ENCODE data around the gene DCAF17.
"Not testable (repeated sequence)": the region's sequence is repeated elsewhere in the genome, so short reads cannot be mapped to it uniquely, and the experiment has no call there.

The DCAF17 gene

DNA sequence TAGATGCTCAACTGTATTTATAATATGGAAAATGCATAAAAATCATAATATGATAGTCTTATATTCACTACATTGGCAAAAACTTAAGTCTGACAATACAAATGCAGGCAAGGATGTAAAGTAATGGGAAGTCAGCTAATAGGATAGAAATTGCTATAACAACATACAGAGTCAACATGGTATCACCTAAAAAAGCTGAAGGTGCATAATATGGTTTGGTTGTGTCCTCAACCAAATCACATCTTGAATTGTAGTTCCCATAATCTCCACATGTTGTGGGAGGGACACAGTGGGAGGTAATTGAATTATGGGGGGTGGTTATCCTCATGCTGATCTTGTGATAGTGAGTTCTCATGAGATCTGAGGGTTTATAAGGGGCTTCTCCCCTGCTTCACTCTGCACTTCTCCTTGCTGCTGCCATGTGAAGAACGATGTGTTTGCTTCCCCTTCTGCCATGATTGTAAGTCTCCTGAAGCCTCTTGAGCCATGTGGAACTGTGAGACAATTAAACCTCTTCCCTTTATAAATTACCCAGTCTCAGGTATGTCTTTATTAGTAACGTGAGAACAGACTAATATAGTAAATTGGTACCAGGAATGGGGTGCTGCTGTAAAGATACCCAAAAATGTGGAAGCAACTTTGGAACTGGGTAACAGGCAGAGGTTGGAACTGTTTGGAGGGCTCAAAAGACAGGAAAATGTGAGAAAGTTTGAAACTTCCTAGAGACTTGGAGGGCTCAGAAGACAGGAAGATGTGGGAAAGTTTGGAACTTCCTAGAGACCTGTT lies 11.1 kb upstream of the DCAF17 start:
- not testable (repeated sequence) for ATAC-seq, DNase-seq, H3K27me3 Mint-ChIP-seq, H3K27ac Mint-ChIP-seq, H3K4me3 Mint-ChIP-seq
- Mint-ChIP-seq H3K9me3 (peaks cover 20 to 32% of the 10 kb centered on the region in 2 donors), H3K4me1 (peaks cover 26% of the 10 kb centered on the region)

DNA sequence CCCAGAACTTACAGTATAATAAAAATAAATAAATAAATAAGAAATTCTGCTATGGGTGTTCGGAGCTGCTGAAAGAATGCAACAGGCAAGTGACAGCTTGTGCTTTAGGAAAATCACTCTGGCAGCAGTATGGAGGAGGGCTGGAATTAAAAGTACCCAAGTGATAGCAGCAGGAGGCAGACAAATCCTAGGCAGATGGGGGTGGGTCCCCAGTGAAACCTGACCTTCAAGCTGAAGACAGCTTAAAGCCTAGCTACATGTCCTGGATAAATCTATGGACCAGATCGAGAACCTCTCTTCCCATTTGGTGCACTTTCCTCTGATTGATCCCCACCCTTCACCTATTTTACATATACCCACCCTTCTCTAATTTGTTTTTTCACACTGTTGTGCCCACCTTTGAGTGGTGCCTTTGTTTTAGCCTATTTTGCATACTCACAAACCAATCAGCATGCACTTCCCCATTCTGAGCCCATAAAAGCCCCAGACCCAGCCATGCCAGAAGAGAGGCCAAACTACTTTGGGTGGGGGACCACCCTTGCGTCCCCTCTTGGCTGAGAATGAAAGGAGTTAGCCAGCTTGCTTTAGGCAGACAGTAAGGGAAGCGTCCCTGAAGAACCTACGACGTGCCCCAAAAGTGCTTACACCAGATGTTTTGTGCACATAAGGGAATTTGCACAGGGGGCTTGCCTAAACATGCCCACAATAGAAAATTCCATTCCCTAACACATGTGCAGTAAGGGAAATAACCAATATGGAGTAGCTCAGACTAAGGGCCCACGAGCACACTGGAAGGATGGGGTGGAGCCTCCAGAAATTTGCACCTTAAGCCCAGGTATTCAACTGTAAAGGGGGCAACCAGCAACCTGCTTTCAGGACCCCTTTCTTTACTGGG lies 3.3 kb upstream of the DCAF17 start:
- Mint-ChIP-seq H3K9me3 (peaks cover 0 to 7% of the 10 kb centered on the region in 2 donors), H3K4me3 (no peak overlapping the region), H3K27me3 (no peaks in the 10 kb centered on the region), H3K4me1 (peaks cover 40% of the 10 kb centered on the region), H3K27ac (peak overlapping the region in 1 of 2 donors; percentile 72)
- DNase-seq (no peak), ATAC-seq (no peak)

DNA sequence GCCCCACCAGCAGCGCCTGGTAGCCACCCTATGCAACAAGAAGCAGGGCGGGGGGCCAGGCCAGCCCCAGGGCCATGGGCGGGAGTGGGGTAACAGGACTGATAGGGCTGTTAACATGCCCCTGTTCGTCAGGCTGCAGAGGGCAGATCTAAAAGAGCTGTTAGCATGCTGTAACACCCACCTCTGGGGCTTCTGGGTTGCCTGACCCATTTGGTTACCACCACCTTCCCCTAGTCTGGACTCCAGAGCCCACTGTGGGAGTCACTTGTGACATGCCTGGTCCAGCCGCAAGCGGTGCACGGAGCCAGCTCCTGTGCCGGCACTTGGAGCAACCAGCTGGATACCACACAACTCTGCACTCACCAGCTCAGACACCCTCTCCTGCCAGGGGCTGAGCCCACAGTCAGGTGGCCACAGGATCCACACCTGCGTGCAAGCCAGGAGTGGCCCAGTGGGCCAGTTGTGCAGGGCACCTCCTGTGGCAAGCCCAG lies 2.3 kb upstream of the DCAF17 start:
- Mint-ChIP-seq H3K27ac (no peak overlapping the region), H3K9me3 (peaks cover 0 to 7% of the 10 kb centered on the region in 2 donors), H3K4me1 (peaks cover 42% of the 10 kb centered on the region), H3K4me3 (peak overlapping the region; percentile 29 to 91), H3K27me3 (no peaks in the 10 kb centered on the region)
- no peak for DNase-seq
- ATAC-seq = no peak

DNA sequence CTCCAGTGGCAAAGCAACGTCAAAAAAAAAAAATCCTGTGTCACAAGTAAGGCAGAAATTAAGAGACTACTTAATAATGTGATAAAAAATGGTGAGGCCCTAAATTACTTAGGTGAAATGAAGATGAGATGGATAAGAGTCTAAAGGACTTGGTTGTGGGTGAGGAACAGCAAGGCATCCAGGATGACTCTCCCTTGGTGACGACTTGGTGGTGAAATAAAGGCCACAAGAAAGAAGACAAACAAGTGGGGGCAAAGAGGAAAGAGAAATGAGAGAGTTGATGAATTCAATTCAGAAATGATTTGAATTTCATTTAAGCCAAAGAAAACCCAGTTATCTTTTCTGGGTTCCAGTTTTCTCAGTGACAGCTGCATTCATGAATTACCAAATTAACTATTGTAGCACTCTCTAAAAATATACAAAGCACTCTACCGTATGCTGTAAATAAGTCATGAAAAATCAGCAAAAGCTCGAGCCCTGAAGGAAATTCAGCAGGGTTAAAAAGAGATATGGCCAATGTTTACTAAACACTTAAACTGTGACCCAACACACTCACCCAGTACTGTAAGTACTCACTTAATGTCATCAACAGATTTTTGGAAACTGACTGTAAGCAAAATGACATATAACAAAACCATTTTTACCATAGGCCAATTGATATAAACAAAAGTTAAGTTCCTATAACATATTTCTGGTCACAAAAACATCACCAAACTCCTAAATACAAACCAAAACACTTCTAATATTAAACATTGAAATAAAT lies 1.6 kb upstream of the DCAF17 start:
- Mint-ChIP-seq H3K9me3 (peaks cover 0 to 7% of the 10 kb centered on the region in 2 donors), H3K4me1 (peaks cover 46% of the 10 kb centered on the region)
- no peak for DNase-seq

DNA sequence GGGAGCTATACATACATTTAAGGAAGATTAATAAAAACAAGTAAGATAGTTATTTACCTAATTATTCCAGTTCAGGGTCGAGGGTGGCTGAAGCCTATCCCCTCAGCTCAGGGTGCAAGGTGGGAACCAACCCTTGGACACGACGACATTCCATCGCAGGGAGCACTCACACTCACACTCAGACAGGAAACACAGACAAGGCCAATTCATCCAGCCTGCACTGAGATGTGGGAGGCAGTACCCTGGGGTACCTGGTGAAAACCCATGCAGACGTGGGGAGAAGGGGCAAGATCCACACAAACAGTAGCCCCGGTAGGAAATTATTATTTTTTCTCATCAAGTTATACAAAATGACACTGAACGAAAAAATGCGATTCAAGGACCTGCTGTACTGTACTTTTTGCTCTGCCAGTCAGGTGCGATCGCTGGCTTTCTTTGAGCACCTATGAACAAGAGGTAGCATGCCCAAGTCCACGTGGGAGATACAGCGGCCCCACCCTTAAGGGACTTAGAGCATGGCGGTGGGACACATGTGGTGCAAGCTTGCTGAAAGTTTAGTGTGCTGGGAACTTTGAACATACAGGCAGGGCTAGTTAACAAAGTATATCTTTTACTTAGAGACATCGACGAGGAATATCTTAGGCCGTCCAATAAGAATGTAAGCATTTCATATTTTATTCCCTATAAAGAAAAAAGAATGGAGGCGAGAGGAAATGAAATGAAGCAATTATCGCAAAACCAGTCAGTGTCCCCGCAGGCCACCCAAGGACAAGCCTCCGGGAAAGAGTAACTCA lies 860 bp upstream of the DCAF17 start:
- Mint-ChIP-seq H3K27me3 (no peaks in the 10 kb centered on the region), H3K27ac (peak overlapping the region; percentile 86 to 97), H3K9me3 (peaks cover 0 to 7% of the 10 kb centered on the region in 2 donors), H3K4me1 (peaks cover 54% of the 10 kb centered on the region), H3K4me3 (peak overlapping the region; percentile 88 to 91)
- ATAC-seq (peak; percentile 24), DNase-seq (peak; percentile 38 to 59)

More for the DNA sequence above, 1.6 kb upstream of the DCAF17 start:
- Mint-ChIP-seq H3K27ac (peak overlapping the region in 1 of 2 donors; percentile 97), H3K4me3 (peak overlapping the region; percentile 88 to 91), H3K27me3 (no peaks in the 10 kb centered on the region)
- ATAC-seq = no peak

DNA sequence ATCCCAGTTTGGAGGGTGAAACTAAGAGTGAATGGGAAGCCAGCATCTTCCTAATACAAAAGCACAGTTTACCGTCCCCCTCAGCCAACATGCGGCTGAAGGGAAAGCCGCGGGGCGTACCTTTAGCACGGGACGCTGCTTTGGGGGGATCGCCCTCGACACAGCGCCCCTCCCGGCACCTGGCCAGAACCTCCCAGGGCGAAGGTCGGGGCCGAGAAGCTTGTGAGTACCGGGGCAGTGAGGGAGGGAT lies 338 bp upstream of the DCAF17 start, which contains the start of gene METTL8:
TSS of gene METTL8 (minus strand) at position 228 of the 250 bp plus-strand sequence. CDS start 41,805 bp downstream, outside the sequence.
- Mint-ChIP-seq H3K9me3 (peaks cover 0 to 7% of the 10 kb centered on the region in 2 donors), H3K4me1 (peaks cover 59% of the 10 kb centered on the region), H3K27ac (peak within 1 kb of the TSS; percentile 97 to 98), H3K4me3 (peak within 1 kb of the TSS; percentile 88 to 91), H3K27me3 (no peaks in the 10 kb centered on the region)
- DNase-seq (no peak), ATAC-seq (no peak)

DNA sequence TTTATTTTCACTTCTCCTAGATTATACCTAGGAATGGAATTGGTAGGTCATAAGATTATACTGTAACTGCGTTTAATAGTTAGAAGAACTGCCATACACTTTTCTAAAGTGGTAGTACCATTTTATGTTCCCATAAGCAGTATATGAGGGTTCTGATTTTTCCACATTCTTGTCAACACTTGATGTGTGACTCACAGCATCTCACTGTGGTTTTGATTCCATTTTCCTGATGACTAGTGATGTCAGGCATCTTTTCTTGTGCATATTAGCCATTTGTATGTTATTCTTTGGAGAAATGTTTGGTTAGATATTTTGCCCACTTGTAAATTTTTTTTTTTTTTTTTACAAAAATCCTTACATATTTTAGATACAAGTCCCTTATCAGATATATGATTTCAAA lies 2.3 kb downstream of the DCAF17 start:
- H3K27ac Mint-ChIP-seq = no peak overlapping the region
- no peaks in the 10 kb centered on the region for H3K27me3 Mint-ChIP-seq
- ATAC-seq = no peak
- DNase-seq = no peak
- H3K4me1 Mint-ChIP-seq = peaks cover 55% of the 10 kb centered on the region
- no peak overlapping the region for H3K4me3 Mint-ChIP-seq
- no peaks in the 10 kb centered on the region for H3K9me3 Mint-ChIP-seq

DNA sequence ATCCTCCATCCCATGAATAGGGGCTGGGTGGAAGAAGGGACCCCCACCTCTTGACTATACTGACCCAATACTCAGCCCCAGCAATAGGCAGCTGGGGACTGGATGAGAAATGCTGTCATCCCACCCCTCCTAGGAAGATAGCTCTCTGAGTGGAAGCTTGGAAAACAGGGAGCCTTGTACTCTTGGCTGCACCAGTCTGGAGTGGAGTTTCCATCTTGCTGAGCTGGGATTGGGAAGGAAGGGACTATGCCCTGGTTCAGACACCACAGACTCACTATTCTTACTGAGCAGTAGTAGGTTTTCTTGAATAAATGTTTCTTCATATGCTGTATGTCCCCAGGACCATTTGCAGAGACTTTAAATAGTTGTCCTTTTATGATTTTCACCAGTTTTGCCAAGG lies 7.4 kb downstream of the DCAF17 start:
- Mint-ChIP-seq H3K27ac (no peak overlapping the region), H3K4me1 (peaks cover 17% of the 10 kb centered on the region), H3K4me3 (no peak overlapping the region), H3K27me3 (no peaks in the 10 kb centered on the region), H3K9me3 (no peaks in the 10 kb centered on the region)
- no peak for ATAC-seq
- no peak for DNase-seq

DNA sequence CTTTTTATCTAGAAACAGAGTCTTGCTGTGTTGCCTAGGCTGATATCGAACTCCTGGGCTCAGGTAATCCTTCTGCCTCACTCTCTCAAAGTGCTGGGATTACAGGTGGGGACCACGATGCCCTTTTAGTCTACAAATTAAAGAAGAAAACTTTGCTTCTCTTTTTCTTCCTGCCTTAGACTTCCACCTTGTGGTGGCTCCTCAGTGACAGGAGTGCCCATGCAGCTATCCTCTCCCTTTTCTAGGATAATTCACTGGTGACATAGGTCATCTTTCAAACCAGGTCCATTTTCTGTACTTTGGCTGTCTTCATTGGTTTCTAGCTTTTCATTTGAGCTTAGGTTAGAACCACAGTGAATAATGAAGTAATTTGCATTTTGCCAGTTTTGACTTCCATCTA lies 13.6 kb downstream of the DCAF17 start:
- Mint-ChIP-seq H3K4me3 (no peak overlapping the region), H3K9me3 (no peaks in the 10 kb centered on the region), H3K4me1 (no peaks in the 10 kb centered on the region), H3K27me3 (no peaks in the 10 kb centered on the region), H3K27ac (peak overlapping the region in 1 of 2 donors; percentile 54)
- ATAC-seq (no peak), DNase-seq (no peak)

DNA sequence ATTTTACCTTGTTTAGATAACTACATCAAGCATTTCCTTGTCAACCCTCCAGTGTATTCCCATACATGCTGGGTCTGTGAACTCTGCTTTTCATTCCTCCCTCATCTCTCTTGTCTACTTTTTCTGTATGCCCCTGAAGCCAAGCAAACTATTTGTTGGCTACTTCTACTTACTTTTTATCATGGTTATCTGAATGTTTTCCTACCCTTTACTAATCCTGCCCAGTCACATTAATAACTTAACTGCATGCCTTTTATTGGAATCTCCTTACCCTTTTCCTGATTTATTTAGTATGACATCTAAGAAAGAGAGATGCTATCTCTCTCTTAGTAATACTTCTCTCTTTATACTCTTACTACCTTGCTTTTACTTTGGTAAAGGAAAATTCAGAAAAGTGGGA lies 17.0 kb downstream of the DCAF17 start:
- no peak overlapping the region for H3K4me3 Mint-ChIP-seq
- no peak for DNase-seq
- H3K9me3 Mint-ChIP-seq = peaks cover 0 to 5% of the 10 kb centered on the region in 2 donors
- H3K27ac Mint-ChIP-seq = no peak overlapping the region
- no peak for ATAC-seq
- no peaks in the 10 kb centered on the region for H3K27me3 Mint-ChIP-seq
- peaks cover 4% of the 10 kb centered on the region for H3K4me1 Mint-ChIP-seq

DNA sequence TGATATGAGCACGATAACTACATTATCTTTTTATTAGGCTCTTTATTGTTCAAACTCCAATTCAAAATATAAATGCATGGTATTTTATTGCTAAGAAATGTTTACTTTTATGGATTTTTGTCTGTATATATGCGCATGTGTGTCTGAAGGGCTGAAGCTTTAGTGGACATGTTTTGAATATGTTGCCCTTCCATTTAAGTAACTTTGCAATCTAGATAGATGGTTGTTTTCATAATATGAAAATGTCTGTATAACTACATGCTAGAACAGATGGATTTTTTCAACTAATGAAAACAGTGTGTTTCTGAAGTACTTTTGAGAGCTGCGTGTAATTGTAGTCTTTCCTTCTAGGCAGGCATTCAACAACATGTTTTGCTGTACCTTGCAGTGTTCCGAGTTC lies 18.7 kb downstream of the DCAF17 start:
- no peak overlapping the region for H3K27ac Mint-ChIP-seq
- no peak overlapping the region for H3K4me3 Mint-ChIP-seq
- peaks cover 4% of the 10 kb centered on the region for H3K4me1 Mint-ChIP-seq
- H3K9me3 Mint-ChIP-seq = peaks cover 0 to 8% of the 10 kb centered on the region in 2 donors
- H3K27me3 Mint-ChIP-seq = no peaks in the 10 kb centered on the region
- DNase-seq = no peak
- ATAC-seq = no peak

DNA sequence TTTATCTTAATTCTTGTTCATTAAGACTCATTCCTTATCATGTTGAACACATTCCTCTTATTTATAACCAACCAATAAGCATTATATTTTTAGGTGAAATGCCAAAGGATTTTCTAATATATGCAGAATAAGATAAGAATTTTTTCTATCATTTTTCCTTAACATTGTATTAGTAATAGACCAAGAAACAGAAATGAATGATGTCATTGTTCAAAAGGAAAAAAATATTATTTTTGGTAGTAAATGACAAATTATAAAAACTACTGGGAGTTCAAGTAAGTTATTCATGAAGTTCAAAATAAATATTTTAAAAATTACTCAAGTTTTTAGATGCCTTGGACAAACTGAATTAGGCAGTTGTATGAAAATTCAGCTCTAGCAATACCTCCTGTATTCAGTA lies 25.5 kb downstream of the DCAF17 start:
- Mint-ChIP-seq H3K9me3 (peaks cover 0 to 8% of the 10 kb centered on the region in 2 donors), H3K4me1 (peaks cover 4% of the 10 kb centered on the region), H3K27ac (no peak overlapping the region), H3K27me3 (no peaks in the 10 kb centered on the region), H3K4me3 (no peak overlapping the region)
- DNase-seq (no peak), ATAC-seq (no peak)

DNA sequence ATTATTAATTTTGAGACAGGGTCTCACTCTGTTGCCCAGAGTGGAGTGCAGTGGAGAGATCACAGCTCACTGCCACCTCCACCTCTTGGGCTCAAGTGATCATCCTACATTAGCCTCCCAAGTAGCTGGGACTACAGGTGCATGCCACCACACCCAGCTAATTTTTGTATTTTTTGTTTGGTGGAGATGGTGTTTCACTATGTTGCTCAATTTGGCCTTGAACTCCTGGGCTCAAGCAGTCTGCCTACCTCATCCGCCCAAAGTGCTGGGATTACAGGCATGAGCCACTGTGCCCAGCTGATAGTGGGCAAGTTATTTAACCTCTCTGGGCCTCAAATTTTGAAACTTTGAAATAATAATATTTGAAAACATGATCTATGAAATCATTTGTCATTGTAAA lies 26.5 kb downstream of the DCAF17 start:
- no peak for ATAC-seq

DNA sequence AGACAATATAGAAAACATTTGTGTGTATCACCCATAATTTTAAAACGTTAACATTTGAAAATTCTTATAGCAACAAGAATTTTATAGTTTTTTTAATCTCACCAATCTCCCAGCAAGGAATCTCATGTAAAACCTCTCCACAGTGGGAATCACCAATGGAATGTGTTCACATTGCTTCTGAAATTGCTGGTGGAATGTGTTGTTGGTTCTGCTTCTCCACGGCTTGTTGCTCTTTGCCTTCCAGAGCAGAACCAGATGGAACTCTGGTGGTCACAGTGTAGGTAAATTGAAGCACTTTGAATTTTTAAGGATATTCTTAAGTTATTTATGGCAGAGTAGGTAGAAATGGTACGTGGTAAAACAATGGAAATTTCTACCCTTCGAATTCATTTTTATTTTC lies 35.1 kb downstream of the DCAF17 start:
- Mint-ChIP-seq H3K4me1 (no peaks in the 10 kb centered on the region), H3K27me3 (no peaks in the 10 kb centered on the region), H3K4me3 (no peak overlapping the region), H3K27ac (no peak overlapping the region), H3K9me3 (no peaks in the 10 kb centered on the region)
- DNase-seq (no peak), ATAC-seq (no peak)

More for the DNA sequence above, 26.5 kb downstream of the DCAF17 start:
- DNase-seq = no peak
- Mint-ChIP-seq H3K9me3 (peaks cover 0 to 8% of the 10 kb centered on the region in 2 donors), H3K4me1 (no peaks in the 10 kb centered on the region), H3K27ac (no peak overlapping the region), H3K27me3 (no peaks in the 10 kb centered on the region), H3K4me3 (no peak overlapping the region)

DNA sequence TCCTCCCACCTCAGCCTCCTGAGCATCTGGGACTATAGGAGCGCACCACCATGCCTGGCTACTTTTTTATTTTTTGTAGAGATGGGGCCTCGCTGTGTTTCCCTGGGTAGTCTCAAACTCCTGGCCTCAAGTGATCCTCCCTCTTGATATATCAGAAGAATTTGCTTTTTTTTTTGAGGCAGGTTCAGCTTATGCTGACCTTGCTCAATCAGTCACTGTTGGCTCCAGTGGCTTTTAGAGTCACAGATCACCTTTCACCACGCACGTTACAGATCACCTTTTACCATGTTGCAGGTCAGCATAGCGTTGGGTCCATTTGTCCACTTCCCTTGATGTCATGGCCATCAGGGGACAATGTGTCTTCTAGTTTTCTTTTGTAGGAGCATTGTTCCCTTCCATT lies 36.1 kb downstream of the DCAF17 start:
- no peaks in the 10 kb centered on the region for H3K27me3 Mint-ChIP-seq
- no peaks in the 10 kb centered on the region for H3K9me3 Mint-ChIP-seq
- ATAC-seq = no peak
- H3K27ac Mint-ChIP-seq = no peak overlapping the region
- no peak overlapping the region for H3K4me3 Mint-ChIP-seq
- no peak for DNase-seq
- H3K4me1 Mint-ChIP-seq = no peaks in the 10 kb centered on the region

Data from stimulated activated naive CD8-positive, alpha-beta T cell treated with anti-CD3 and anti-CD28 coated beads, Interleukin-15, amount 100 ng/mL, for 72 hours (primary cell).